GM23338 (cell line): Measurements from ENCODE around the gene LRRC75B. TPM values are rescaled to one million over a fixed set of nuclear protein-coding genes. Genes with fewer than 3 reads are reported as not detected.
"Not testable (repeated sequence)": the region's sequence is repeated elsewhere in the genome, so short reads cannot be mapped to it uniquely, and the experiment has no call there.

Source experiments
- ATAC-seq: fragments of 200-7000 bp; cut with Tn5 transposase; 3 replicates; pipeline ENCODE4 v1.9.1; 2020
- DNase-seq: peaks from one replicate; pipeline ENCODE4 v3.0.0-alpha.2; 2015; ENCODE audit warnings: low spot score
- H2AFZ ChIP-seq: fragments of 200-600 bp; sonication (generic); 2 replicates; pipeline ENCODE4 v1.8.0; 2016; ENCODE audit warnings: antibody characterized with exemption, mild to moderate bottlenecking, moderate library complexity
- H3F3A ChIP-seq: fragments of 200-600 bp; sonication (generic); replicated peaks from 2 replicates; pipeline ENCODE4 v1.8.0; 2017; ENCODE audit warnings: antibody characterized with exemption, mixed run types, low read depth
- H3K27ac ChIP-seq: fragments of 200-600 bp; sonication (generic); 2 replicates; pipeline ENCODE4 v1.6.1; 2016; ENCODE audit warnings: low read depth
- H3K27me3 ChIP-seq: fragments of 200-600 bp; sonication (generic); 2 replicates; pipeline ENCODE4 v1.8.0; 2016; ENCODE audit warnings: mild to moderate bottlenecking, mixed run types, moderate library complexity; ENCODE audit not compliant: insufficient read depth
- H3K36me3 ChIP-seq: fragments of 200-600 bp; sonication (generic); 2 replicates; pipeline ENCODE4 v1.8.0; 2016; ENCODE audit warnings: mild to moderate bottlenecking; ENCODE audit not compliant: insufficient read depth
- H3K4me1 ChIP-seq: fragments of 200-600 bp; sonication (generic); 2 replicates; pipeline ENCODE4 v1.8.0; 2016; ENCODE audit warnings: mild to moderate bottlenecking, moderate library complexity; ENCODE audit not compliant: insufficient read depth
- H3K4me2 ChIP-seq: fragments of 200-600 bp; sonication (generic); 2 replicates; pipeline ENCODE4 v1.7.1; 2017; ENCODE audit warnings: mixed run types
- H3K4me3 ChIP-seq: fragments of 200-600 bp; sonication (generic); 2 replicates; pipeline ENCODE4 v1.6.1; 2016; ENCODE audit warnings: mixed run types
- H3K79me2 ChIP-seq: fragments of 200-600 bp; sonication (generic); replicated peaks from 2 replicates; pipeline ENCODE4 v1.8.0; 2017; ENCODE audit warnings: mild to moderate bottlenecking; ENCODE audit not compliant: insufficient read depth
- H3K9me2 ChIP-seq: fragments of 200-600 bp; sonication (generic); 2 replicates; pipeline ENCODE4 v1.8.0; 2017; ENCODE audit not compliant: insufficient read depth
- H4K20me1 ChIP-seq: fragments of 200-600 bp; sonication (generic); replicated peaks from 2 replicates; pipeline ENCODE4 v1.8.0; 2017; ENCODE audit warnings: mild to moderate bottlenecking; ENCODE audit not compliant: insufficient read depth
- H3K27ac Mint-ChIP-seq: 2 replicates; pipeline ENCODE4 v1.8.0; 2020; ENCODE audit warnings: inconsistent platforms, mild to moderate bottlenecking, moderate library complexity, mixed read lengths
- H3K27me3 Mint-ChIP-seq: 3 replicates; pipeline ENCODE4 v1.8.0; 2022; ENCODE audit warnings: low read depth, mild to moderate bottlenecking, moderate library complexity, mixed read lengths, inconsistent platforms; ENCODE audit not compliant: insufficient read depth, poor library complexity
- H3K36me3 Mint-ChIP-seq: 3 replicates; pipeline ENCODE4 v1.8.0; 2021; ENCODE audit warnings: low read depth, mild to moderate bottlenecking, inconsistent platforms, moderate library complexity, mixed read lengths
- H3K4me1 Mint-ChIP-seq: 3 replicates; pipeline ENCODE4 v1.8.0; 2020; ENCODE audit warnings: mild to moderate bottlenecking, inconsistent platforms, mixed read lengths
- H3K4me3 Mint-ChIP-seq: 3 replicates; pipeline ENCODE4 v1.8.0; 2021; ENCODE audit warnings: moderate library complexity, mild to moderate bottlenecking, inconsistent platforms, mixed read lengths
- H3K9me3 Mint-ChIP-seq: 3 replicates; pipeline ENCODE4 v1.8.0; 2020; ENCODE audit warnings: moderate library complexity, mild to moderate bottlenecking, inconsistent platforms, mixed read lengths
- CREB1 ChIP-seq: fragments of 250-450 bp; sonication (Bioruptor Pico); IDR thresholded peaks from 2 replicates; pipeline ENCODE4 v1.5.0; 2020; ENCODE audit warnings: low read depth, mild to moderate bottlenecking, moderate library complexity
- EZH2 ChIP-seq: fragments of 200-600 bp; sonication (generic); IDR thresholded peaks from one replicate; pipeline ENCODE4 v1.8.0; 2017; ENCODE audit warnings: antibody characterized with exemption, mild to moderate bottlenecking, low read depth; ENCODE audit not compliant: unreplicated experiment
- EZH2phosphoT487 ChIP-seq: fragments of 200-600 bp; sonication (generic); IDR thresholded peaks from one replicate; pipeline ENCODE4 v1.8.1; 2018; ENCODE audit warnings: antibody characterized with exemption; ENCODE audit not compliant: unreplicated experiment
- JUNB ChIP-seq: IDR thresholded peaks from one replicate; pipeline ENCODE4 v1.6.1; 2016; ENCODE audit warnings: antibody characterized with exemption; ENCODE audit not compliant: unreplicated experiment
- NANOG ChIP-seq: IDR thresholded peaks from 2 replicates; pipeline ENCODE4 v1.6.1; 2016; ENCODE audit warnings: antibody characterized with exemption, borderline replicate concordance
- POLR2AphosphoS5 ChIP-seq: IDR thresholded peaks from 2 replicates; pipeline ENCODE4 v1.6.1; 2016; ENCODE audit warnings: antibody characterized with exemption, low read depth
- STAT1 ChIP-seq: IDR thresholded peaks from one replicate; pipeline ENCODE4 v1.6.1; 2016; ENCODE audit warnings: antibody characterized with exemption; ENCODE audit not compliant: unreplicated experiment
- ZNF114 ChIP-seq: fragments of 250-450 bp; sonication (Bioruptor Pico); IDR thresholded peaks from 2 replicates; pipeline ENCODE4 v1.5.0; 2020; ENCODE audit warnings: mild to moderate bottlenecking, moderate library complexity
- ZNF331 ChIP-seq: fragments of 250-450 bp; sonication (Bioruptor Pico); IDR thresholded peaks from 2 replicates; pipeline ENCODE4 v1.5.0; 2020; ENCODE audit warnings: low read depth, mild to moderate bottlenecking, moderate library complexity
- polyA plus RNA-seq: library from polyadenylated mRNA; unstranded; fragments of >200 nt; fragmentation: Nextera tagmentation; extraction: Ambion mirVana; gene quantifications from 2 replicates; pipeline ENCODE4 v1.2.1, GENCODE V29; 2016
- total RNA-seq: library from RNA; depleted of rRNA; stranded (reverse); fragments of >200 nt; shearing (Covaris generic); gene quantifications from 2 replicates; pipeline ENCODE4 v1.2.3, GENCODE V29; 2014
- TF ChIP-seq, protein P1 (sequence below), 2 experiments: fragments of 200-600 bp in 1 of 2; sonication (generic) in 1 of 2; conservative IDR thresholded peaks; 2 replicates each; pipeline versions ENCODE4 v1.5.1 to v1.6.1; 2016 to 2017; ENCODE audit warnings: antibody characterized with exemption in 2 of 2, low read depth in 2 of 2, mild to moderate bottlenecking in 2 of 2, moderate library complexity in 1 of 2
- TF ChIP-seq, protein P2 (sequence below): IDR thresholded peaks from 2 replicates; pipeline ENCODE4 v1.6.1; 2016; ENCODE audit warnings: antibody characterized with exemption

LRRC75B gene
- total and polyA plus RNA-seq, 2 experiments from 2014 or later: 17.6 to 22.1 TPM

DNA sequence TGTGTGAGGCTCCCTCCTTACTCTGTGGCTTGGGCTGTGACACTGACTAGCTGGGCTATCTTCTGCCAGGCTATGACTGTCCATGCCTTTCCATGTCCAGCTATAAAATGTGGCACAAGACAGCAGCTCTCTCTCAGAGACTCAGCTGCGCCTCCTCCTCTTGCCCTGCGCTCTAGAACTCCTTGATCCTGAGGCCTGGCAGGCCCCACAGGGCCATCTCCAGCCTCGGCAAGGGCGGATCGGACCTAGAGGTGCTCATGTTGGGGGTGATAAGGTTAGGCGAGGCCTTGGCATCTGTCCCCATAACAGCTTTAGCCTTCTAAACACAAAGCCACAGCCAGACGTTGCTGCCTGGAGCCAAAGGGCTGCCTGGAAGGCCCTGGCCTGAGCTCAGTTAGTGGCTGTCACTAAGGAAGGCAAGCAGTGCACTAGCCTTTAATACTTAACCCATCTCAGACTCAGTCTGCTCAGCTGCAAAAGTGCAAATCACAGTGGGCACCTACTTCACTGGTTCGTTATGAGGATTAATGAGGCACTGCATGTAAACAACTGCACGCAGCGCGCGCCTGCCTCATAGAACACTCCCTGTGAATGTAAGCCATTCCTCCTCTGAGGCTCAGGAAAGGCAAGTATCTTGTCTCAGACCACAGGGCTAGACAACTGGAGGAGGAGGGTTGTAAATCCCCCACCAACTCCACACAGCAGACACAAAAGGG is 39.1 kb downstream of the LRRC75B start:
- Histone ChIP-seq H3F3A (peaks cover 5% of the 10 kb centered on the region; the same call in 1 of the 2 replicates), H4K20me1 (peaks cover 38% of the 10 kb centered on the region), H3K27me3 (no peaks in the 10 kb centered on the region), H3K27ac (no peak overlapping the region), H3K4me3 (peak overlapping the region; percentile 99), H2AFZ (no peak overlapping the region), H3K79me2 (peaks cover 74% of the 10 kb centered on the region), H3K4me1 (peaks cover 18% of the 10 kb centered on the region), H3K9me2 (no peaks in the 10 kb centered on the region), H3K36me3 (peaks cover 13% of the 10 kb centered on the region), H3K4me2 (peak overlapping the region; percentile 86)
- no peak for ATAC-seq
- Mint-ChIP-seq H3K27ac (peak overlapping the region; percentile 95; the same call in 1 of the 2 replicates), H3K36me3 (peaks cover 29% of the 10 kb centered on the region), H3K9me3 (peaks cover 2% of the 10 kb centered on the region; the same call in 1 of the 3 replicates), H3K4me1 (peaks cover 25% of the 10 kb centered on the region), H3K4me3 (peak overlapping the region; percentile 98), H3K27me3 (peaks cover 6% of the 10 kb centered on the region)
- no peak for DNase-seq
- no peak for TF ChIP-seq ZNF331 (CRISPR knock-in tag)
- TF ChIP-seq NANOG: no peak
- no peak for TF ChIP-seq EZH2
- no peak for TF ChIP-seq CREB1 (CRISPR knock-in tag)
- no peak for TF ChIP-seq EZH2phosphoT487
- TF ChIP-seq, protein P1, sequence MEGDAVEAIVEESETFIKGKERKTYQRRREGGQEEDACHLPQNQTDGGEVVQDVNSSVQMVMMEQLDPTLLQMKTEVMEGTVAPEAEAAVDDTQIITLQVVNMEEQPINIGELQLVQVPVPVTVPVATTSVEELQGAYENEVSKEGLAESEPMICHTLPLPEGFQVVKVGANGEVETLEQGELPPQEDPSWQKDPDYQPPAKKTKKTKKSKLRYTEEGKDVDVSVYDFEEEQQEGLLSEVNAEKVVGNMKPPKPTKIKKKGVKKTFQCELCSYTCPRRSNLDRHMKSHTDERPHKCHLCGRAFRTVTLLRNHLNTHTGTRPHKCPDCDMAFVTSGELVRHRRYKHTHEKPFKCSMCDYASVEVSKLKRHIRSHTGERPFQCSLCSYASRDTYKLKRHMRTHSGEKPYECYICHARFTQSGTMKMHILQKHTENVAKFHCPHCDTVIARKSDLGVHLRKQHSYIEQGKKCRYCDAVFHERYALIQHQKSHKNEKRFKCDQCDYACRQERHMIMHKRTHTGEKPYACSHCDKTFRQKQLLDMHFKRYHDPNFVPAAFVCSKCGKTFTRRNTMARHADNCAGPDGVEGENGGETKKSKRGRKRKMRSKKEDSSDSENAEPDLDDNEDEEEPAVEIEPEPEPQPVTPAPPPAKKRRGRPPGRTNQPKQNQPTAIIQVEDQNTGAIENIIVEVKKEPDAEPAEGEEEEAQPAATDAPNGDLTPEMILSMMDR (conservative IDR thresholded peaks at IDR 0.05; ENCODE audit: low read depth in 2 of 2): no peak
- no peak for TF ChIP-seq ZNF114 (CRISPR knock-in tag)
- TF ChIP-seq, protein P2, sequence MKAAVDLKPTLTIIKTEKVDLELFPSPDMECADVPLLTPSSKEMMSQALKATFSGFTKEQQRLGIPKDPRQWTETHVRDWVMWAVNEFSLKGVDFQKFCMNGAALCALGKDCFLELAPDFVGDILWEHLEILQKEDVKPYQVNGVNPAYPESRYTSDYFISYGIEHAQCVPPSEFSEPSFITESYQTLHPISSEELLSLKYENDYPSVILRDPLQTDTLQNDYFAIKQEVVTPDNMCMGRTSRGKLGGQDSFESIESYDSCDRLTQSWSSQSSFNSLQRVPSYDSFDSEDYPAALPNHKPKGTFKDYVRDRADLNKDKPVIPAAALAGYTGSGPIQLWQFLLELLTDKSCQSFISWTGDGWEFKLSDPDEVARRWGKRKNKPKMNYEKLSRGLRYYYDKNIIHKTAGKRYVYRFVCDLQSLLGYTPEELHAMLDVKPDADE: no peak
- TF ChIP-seq JUNB: no peak
- TF ChIP-seq POLR2AphosphoS5: no peak
- TF ChIP-seq STAT1: no peak

DNA sequence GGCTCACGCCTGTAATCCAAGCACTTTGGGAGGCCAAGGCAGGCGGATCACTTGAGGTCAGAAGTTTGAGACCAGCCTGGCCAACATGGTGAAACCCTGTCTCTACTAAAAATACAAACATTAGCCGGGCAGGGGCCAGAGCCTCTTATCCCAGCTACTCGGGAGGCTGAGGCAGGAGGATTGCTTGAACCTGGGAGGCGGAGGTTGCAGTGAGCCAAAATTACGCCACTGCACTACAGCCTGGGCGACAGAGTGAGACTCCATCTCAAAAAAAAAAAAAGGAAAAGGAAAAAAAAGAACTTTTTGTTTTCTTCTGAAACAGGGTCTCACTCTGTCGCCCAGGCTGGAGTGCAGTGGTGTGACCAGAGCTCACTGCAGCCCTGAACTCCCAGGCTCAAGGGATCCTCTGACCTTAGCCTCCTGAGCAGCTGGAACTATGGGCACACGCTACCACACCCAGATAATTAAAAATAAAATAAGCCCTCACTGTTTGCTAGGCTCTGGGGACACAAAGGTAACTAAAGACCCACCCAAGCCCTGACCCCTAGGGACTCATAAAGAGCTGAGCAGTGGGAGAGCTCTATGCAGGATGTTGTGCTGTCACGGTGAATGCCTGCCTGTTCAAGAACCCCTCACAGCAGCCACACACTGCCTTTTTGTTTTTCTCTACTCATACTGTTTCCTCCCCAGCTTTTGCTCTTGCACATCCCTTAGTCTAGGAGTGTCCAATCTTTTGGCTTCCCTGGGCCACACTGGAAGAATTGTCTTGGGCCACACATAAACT is 40.2 kb downstream of the LRRC75B start:
- not testable (repeated sequence) for H3K27ac ChIP-seq, H3K9me2 ChIP-seq, H3K27me3 ChIP-seq, H3K36me3 ChIP-seq, H3K4me2 ChIP-seq, H3K9me3 Mint-ChIP-seq, H2AFZ ChIP-seq, H3K27me3 Mint-ChIP-seq, ATAC-seq, H3F3A ChIP-seq, DNase-seq
- Histone ChIP-seq H3K4me1 (peaks cover 18% of the 10 kb centered on the region), H3K4me3 (peak overlapping the region; percentile 99; the same call in 1 of the 2 replicates), H4K20me1 (peaks cover 33% of the 10 kb centered on the region), H3K79me2 (peaks cover 64% of the 10 kb centered on the region)
- H3K36me3 Mint-ChIP-seq: peaks cover 27% of the 10 kb centered on the region
- H3K4me3 Mint-ChIP-seq: peak overlapping the region; percentile 98; the same call in 2 of the 3 replicates
- H3K4me1 Mint-ChIP-seq: peaks cover 22% of the 10 kb centered on the region
- H3K27ac Mint-ChIP-seq: peak overlapping the region; percentile 5; the same call in 1 of the 2 replicates
